SK-N-MC (cell line): Measurements from ENCODE around the gene GARIN6.
"Not testable (repeated sequence)": the region's sequence is repeated elsewhere in the genome, so short reads cannot be mapped to it uniquely, and the experiment has no call there.

Experiments
- DNase-seq: peaks from one replicate; pipeline ENCODE4 v3.0.0-alpha.2; 2011; ENCODE audit warnings: low read depth, low spot score
- H3K27ac ChIP-seq: fragments of 200-600 bp; sonication (generic); 2 replicates; pipeline ENCODE4 v1.5.1; 2016; ENCODE audit warnings: mixed run types
- H3K36me3 ChIP-seq: fragments of 200-600 bp; sonication (generic); 2 replicates; pipeline ENCODE4 v1.6.1; 2017; ENCODE audit warnings: antibody characterized with exemption, low read length, mixed read lengths; ENCODE audit not compliant: insufficient read depth
- H3K4me3 ChIP-seq: fragments of 200-600 bp; sonication (generic); 2 replicates; pipeline ENCODE4 v1.5.1; 2016
- H3K9ac ChIP-seq: fragments of 200-600 bp; sonication (generic); 2 replicates; pipeline ENCODE4 v1.8.0; 2017; ENCODE audit warnings: mixed run types, mixed read lengths; ENCODE audit not compliant: insufficient read length
- H3K9me3 ChIP-seq: fragments of 200-600 bp; sonication (generic); 2 replicates; pipeline ENCODE4 v1.6.1; 2017; ENCODE audit warnings: low read depth, mild to moderate bottlenecking, antibody characterized with exemption, low read length, moderate library complexity, mixed read lengths
- EZH2 ChIP-seq: fragments of 200-600 bp; sonication (generic); IDR thresholded peaks from one replicate; pipeline ENCODE4 v1.6.1; 2017; ENCODE audit warnings: antibody characterized with exemption
- FOXP2 ChIP-seq: optimal IDR thresholded peaks from 2 replicates; pipeline ENCODE3; 2011; ENCODE audit warnings: mild to moderate bottlenecking, moderate library complexity; ENCODE audit not compliant: insufficient read depth; ENCODE audit errors: extremely low read length, control extremely low read depth
- POLR2AphosphoS5 ChIP-seq: IDR thresholded peaks from 2 replicates; pipeline ENCODE4 v1.6.1; 2012; ENCODE audit warnings: mild to moderate bottlenecking, low read depth, low read length, borderline replicate concordance

The GARIN6 gene

GRCh38 chr12:99647453-99647852 is at the start of gene GARIN6:
TSS of gene GARIN6 (plus strand) at chr12:99647753. CDS start at chr12:99648175, 422 bp downstream.
- no peaks in the 10 kb centered on the region for H3K36me3 ChIP-seq
- TF ChIP-seq FOXP2 (no peak), EZH2 (no peak), POLR2AphosphoS5 (no peak)
- H3K9me3 ChIP-seq: no peaks in the 10 kb centered on the region
- no peak within 1 kb of the TSS for H3K4me3 ChIP-seq
- no peak within 1 kb of the TSS for H3K9ac ChIP-seq
- no peak for DNase-seq
- H3K27ac ChIP-seq: no peak within 1 kb of the TSS

GRCh38 chr12:99598785-99599184 is 48.8 kb upstream of the GARIN6 start:
- Histone ChIP-seq H3K27ac (no peak overlapping the region), H3K9ac (no peak overlapping the region), H3K36me3 (no peaks in the 10 kb centered on the region), H3K4me3 (no peak overlapping the region), H3K9me3 (no peaks in the 10 kb centered on the region)
- no peak for TF ChIP-seq POLR2AphosphoS5
- no peak for TF ChIP-seq FOXP2
- TF ChIP-seq EZH2: no peak
- DNase-seq: no peak

GRCh38 chr12:99600388-99600787 is 47.2 kb upstream of the GARIN6 start:
- no peak for DNase-seq
- Histone ChIP-seq H3K27ac (no peak overlapping the region), H3K4me3 (no peak overlapping the region), H3K36me3 (no peaks in the 10 kb centered on the region), H3K9ac (no peak overlapping the region), H3K9me3 (no peaks in the 10 kb centered on the region)
- TF ChIP-seq POLR2AphosphoS5 (no peak), EZH2 (no peak), FOXP2 (no peak)

DNA sequence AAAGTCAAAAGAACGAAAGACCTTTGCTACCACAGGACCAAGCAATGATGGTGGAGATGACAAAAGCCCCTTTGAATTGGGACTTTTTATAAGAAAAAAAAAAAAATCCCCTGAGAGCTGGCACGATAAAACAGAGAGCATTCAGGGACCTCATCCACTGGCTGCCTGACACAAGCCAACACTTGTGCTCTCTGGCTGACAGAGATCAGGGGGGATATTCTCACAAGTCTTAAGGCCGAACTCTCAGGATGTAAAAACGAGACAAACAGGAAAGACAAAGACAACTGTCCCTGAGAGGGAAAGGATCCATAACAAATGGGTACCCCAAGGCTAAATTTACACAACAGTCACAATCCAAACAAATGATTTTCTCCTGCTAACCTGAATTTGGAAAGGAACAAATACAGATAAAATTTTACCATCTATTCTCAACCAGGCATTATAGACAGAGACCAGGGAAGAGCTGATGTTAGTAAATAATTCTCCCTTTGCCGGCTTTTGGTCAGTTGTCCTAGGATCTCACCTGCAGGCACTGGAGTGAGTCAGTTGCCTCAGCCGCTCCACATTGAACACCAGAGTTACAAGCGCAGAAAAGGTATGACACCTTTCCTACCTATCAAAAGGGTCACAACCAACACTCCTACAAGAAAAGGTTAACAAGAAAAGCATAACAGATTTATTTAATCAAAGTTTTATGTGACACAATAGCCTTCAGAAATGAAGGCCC is 37.9 kb upstream of the GARIN6 start:
- TF ChIP-seq FOXP2: no peak
- no peak for TF ChIP-seq EZH2
- no peak for TF ChIP-seq POLR2AphosphoS5
- Histone ChIP-seq H3K4me3 (no peak overlapping the region), H3K9me3 (no peaks in the 10 kb centered on the region)

DNA sequence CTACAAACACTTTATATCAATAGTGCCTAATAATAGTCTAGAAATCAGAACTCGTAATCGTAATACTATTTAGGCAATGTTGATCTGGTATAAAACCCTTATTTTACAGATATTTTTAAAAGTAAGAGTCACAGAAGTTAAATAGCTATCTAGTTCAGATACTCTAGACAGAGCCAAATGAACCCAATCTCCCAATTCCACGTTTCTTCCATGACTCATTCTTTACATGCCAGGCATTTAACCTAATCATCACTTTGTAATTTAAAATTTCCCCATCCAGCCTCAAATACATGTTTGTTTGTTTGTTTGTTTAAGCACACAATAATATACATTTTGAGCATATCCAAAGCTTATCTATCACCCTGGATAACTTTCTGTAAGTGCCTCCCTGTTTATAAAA is 36.4 kb upstream of the GARIN6 start:
- no peaks in the 10 kb centered on the region for H3K9me3 ChIP-seq
- H3K9ac ChIP-seq: no peak overlapping the region
- H3K36me3 ChIP-seq: no peaks in the 10 kb centered on the region
- DNase-seq: no peak
- H3K27ac ChIP-seq: no peak overlapping the region
- TF ChIP-seq FOXP2 (no peak), POLR2AphosphoS5 (no peak), EZH2 (no peak)
- H3K4me3 ChIP-seq: no peak overlapping the region

More for the DNA sequence above, 37.9 kb upstream of the GARIN6 start:
- Histone ChIP-seq H3K36me3 (no peaks in the 10 kb centered on the region), H3K9ac (no peak overlapping the region), H3K27ac (no peak overlapping the region)
- no peak for DNase-seq

DNA sequence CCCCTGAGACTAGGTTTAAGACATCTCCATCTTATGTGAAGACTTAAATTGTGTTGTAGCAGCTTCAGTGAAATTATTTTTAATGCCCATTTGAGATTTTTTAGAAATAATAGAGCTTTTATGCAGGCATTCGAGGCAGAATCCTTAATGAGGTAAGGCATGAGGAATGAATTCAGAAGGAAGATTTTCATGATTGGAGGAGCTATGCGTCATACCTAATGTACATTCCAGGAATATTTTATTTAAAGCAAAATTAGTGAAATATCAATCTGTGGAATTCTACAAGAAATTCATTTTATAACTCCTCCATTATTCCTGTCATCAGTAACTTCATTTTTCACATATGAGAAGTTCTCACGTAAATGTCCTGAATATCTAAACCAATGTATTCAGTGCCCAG is 36.0 kb upstream of the GARIN6 start:
- H3K36me3 ChIP-seq: no peaks in the 10 kb centered on the region
- no peaks in the 10 kb centered on the region for H3K9me3 ChIP-seq
- no peak overlapping the region for H3K9ac ChIP-seq
- no peak for DNase-seq
- H3K27ac ChIP-seq: no peak overlapping the region
- TF ChIP-seq FOXP2: no peak
- no peak for TF ChIP-seq POLR2AphosphoS5
- H3K4me3 ChIP-seq: no peak overlapping the region

GRCh38 chr12:99618657-99619056 is 28.9 kb upstream of the GARIN6 start:
- Histone ChIP-seq H3K36me3 (no peaks in the 10 kb centered on the region), H3K4me3 (no peak overlapping the region), H3K9me3 (no peaks in the 10 kb centered on the region), H3K27ac (no peak overlapping the region), H3K9ac (no peak overlapping the region)
- TF ChIP-seq FOXP2 (no peak), POLR2AphosphoS5 (no peak), EZH2 (no peak)
- DNase-seq: no peak

DNA sequence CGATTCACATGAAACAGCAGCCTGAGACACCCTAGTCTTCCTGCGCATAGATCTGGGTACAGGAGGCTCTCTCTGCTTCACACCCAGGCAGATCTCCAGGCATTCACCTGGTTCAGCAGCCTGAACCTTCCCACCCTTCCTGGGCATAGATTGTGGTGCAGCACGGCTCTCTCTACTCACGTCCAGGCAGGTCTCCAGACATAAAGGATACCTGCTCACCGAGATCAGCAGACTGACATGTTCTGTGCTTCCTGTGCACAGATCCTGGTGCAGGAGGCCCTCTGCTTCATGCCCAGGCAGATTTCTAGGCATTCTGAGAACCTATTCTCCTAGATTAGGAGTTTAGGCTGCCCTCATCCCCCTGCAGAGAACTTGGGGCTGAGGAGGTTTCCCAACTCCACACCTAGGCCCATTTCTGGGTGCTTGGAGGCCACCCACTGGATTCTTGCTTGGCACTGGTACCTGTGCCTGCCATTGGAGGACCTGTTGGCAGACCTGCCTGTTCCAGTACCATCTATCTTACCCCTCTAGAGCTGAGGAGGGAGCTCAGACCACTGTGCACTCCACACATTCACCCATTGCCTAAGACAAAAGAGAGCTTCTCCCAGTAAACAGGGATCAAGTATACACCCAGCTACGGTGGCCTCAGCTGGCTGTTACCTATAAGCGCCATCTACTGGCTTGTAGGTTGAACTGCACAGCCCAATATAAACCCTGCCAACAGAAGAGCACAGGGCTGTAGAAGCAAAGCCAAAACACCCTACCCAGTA is 28.0 kb upstream of the GARIN6 start:
- no peak for TF ChIP-seq FOXP2
- no peak for TF ChIP-seq EZH2
- no peak for TF ChIP-seq POLR2AphosphoS5
- Histone ChIP-seq H3K36me3 (no peaks in the 10 kb centered on the region), H3K27ac (no peak overlapping the region), H3K4me3 (no peak overlapping the region), H3K9ac (no peak overlapping the region), H3K9me3 (no peaks in the 10 kb centered on the region)
- no peak for DNase-seq

- H3K9ac ChIP-seq: no peak overlapping the region
- H3K27ac ChIP-seq: no peak overlapping the region
- no peak for DNase-seq
- TF ChIP-seq EZH2: no peak
- TF ChIP-seq POLR2AphosphoS5: no peak
- no peak for TF ChIP-seq FOXP2
- H3K4me3 ChIP-seq: no peak overlapping the region
- no peaks in the 10 kb centered on the region for H3K36me3 ChIP-seq
- no peaks in the 10 kb centered on the region for H3K9me3 ChIP-seq
Measured at GRCh38 chr12:99620159-99620479, 27.4 kb upstream of the GARIN6 start.

DNA sequence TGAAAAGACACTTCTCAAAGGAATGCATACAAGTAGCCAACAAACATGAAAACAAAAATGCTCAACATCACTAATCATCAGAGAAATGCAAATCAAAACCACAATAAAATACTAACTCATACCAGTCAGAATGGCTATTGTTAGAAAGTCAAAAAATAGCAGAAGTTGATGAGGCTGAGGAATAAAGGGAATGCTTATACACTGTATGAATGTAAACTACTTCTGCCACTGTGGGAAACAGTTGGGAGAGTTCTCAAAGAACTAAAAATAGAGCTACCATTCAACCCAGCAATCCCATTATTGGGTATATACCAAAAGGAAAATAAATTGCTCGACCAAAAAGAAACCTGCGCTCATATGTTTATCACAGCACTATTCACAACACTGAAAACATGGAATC is 23.0 kb upstream of the GARIN6 start:
- H3K4me3 ChIP-seq, DNase-seq, H3K36me3 ChIP-seq, H3K9ac ChIP-seq, H3K27ac ChIP-seq, H3K9me3 ChIP-seq: not testable (repeated sequence)
